AG09309 (cell line): ENCODE results near the gene MBTPS1.

ENCODE experiments used
- DNase-seq: peaks from one replicate; pipeline ENCODE4 v3.0.0-alpha.2; 2010; ENCODE audit warnings: low read depth
- H3K4me3 ChIP-seq: 2 replicates; pipeline ENCODE4 v1.5.1; 2011; ENCODE audit warnings: mild to moderate bottlenecking, low read depth, low read length, moderate library complexity; ENCODE audit not compliant: control insufficient read depth
- TF ChIP-seq, protein P1 (sequence below): IDR thresholded peaks from 2 replicates; pipeline ENCODE4 v1.5.1; 2011; ENCODE audit warnings: mild to moderate bottlenecking, low read depth, low read length, inconsistent platforms; ENCODE audit not compliant: insufficient read depth, control insufficient read depth; ENCODE audit errors: missing control alignments

MBTPS1 gene

DNA sequence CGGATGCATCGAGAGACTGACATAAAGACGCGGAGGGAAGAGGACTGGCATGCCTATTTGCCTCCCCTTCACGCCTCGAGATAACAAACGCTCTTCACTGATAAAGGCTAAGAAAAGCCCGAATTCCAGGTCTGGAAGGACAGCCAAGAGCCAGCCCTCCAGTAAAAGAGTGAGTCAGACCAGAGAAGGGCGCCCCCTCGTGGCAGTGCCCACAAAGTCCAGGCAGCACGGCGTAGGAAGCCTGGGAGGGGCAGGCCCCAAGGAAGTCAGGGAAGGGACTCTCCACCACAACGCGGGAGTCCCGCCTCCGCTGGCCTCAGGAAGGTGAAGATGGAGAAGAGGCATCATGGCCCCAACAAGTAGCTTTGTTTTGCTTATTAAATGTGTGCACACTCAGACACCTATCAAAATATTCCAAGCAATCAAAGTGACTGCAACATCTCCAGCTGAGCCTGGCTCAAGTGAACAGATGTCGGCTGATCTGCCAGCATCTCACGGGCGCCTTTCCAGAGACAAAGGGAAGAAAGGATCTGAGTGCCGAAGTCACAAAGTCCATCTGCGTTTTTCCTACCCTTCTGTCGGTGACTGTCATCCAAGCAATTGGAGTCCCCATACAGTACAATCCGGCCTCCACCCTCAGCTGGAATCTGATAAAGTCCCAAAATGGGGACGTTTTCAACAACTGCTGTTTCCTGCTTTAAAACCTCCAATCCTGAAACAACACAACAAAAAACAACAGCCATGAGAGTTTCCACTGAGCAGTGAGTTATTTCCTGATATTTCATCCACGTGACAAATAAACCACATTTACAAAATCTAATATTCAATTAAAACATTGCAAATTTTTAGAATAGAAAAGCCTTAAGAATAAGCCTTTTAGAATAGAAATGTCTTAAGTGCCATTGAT lies 53.8 kb downstream of the MBTPS1 start:
- H3K4me3 ChIP-seq, result no peak overlapping the region
- TF ChIP-seq, protein P1, sequence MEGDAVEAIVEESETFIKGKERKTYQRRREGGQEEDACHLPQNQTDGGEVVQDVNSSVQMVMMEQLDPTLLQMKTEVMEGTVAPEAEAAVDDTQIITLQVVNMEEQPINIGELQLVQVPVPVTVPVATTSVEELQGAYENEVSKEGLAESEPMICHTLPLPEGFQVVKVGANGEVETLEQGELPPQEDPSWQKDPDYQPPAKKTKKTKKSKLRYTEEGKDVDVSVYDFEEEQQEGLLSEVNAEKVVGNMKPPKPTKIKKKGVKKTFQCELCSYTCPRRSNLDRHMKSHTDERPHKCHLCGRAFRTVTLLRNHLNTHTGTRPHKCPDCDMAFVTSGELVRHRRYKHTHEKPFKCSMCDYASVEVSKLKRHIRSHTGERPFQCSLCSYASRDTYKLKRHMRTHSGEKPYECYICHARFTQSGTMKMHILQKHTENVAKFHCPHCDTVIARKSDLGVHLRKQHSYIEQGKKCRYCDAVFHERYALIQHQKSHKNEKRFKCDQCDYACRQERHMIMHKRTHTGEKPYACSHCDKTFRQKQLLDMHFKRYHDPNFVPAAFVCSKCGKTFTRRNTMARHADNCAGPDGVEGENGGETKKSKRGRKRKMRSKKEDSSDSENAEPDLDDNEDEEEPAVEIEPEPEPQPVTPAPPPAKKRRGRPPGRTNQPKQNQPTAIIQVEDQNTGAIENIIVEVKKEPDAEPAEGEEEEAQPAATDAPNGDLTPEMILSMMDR, result peak; percentile 91
- DNase-seq, result peak; percentile 23

DNA sequence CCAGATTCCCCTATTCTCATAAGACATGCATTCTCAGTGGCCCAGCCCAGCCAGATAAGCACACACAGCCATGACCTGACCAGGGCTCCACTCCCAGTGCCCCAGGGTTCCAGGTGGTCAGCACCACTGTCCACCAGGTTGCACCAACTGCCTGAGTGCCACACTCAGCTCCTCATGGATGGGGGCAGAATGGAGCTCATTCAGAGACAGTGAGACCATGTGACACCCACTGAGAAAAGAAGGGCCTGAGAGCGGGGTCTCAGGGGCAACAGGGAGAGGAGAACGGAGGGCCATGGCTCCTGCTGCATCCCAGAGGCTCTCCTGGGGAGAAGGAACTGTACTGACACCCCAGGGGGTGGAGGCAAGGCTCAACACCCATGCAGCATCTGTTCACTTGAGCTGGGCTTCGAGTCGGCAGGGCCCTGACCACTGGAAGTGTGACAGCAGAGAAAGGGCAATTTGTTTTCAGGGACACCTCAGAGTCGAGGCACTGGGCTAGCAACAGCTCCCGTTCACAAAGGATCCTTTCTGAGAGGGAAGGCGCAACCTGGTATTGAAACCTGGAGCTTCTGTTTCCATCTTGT lies 55.4 kb downstream of the MBTPS1 start:
- DNase-seq, result no peak
- no peak overlapping the region for H3K4me3 ChIP-seq

DNA sequence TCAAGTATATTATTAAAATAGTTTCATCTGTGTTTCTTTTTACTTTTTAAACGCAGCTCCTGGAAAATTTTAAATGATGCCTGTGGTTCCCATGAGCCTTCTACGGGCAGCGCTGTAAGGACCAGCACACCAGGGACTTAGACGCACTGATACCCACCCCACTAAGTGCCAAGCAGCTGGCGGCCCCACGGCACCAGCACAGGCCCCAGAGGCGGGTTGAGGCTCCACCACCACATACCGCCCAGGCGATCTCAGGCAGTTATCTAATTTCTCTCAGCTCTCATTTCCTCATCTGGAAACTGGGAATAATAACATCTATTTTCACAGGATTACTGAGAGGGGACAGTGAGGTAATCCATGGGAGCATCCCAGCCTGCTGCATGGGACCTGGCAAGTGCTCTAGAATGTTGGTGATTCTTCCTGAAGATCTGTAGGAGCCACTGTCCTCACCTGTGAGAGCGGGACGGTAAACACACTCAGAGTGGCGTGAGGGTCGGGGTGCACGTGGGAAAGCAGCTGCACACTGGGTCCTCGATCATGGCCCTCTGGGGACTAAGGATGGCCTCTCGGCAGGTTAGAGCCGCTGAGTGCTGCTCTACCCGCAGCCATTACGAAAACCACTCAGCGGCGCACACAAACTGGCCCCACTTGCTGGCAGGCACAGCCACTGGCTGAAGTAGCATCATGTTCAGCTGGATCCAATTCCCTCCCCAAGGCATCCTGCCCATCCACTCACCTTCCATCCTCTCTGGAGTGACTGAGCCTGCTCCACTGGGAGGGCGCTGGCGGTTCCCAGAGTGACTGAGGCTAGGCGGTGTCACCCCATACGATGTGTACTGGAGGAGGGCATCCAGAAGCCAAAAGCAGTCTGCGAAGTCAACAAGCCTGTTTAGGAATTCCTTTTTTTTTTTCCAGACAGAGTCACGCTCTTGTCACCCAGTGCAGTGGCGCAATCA lies 56.5 kb downstream of the MBTPS1 start:
- DNase-seq, result no peak
- no peak overlapping the region for H3K4me3 ChIP-seq
- TF ChIP-seq, protein P1, result no peak

More for the DNA sequence above, 55.4 kb downstream of the MBTPS1 start:
- TF ChIP-seq, protein P1, result no peak

DNA sequence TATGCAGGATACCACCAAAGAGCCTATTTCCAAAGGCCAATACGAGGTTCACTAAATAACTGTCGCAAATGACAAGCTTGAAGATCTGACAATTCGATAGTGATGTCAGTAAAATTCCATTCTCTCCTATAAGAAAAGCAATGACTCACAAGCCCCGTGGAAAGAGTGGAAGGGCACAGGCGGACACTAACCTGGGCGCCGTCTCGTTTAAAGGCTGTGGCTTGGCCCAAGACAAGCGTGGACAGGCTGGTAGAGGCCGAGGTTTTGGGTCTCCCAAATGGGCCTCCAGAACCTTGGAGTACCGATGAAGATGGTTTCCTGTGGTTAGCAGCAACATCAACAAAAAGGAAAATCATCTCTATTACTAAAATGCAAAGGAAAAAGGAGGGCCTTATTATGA lies 57.6 kb downstream of the MBTPS1 start:
- no peak overlapping the region for H3K4me3 ChIP-seq
- DNase-seq, result no peak
- TF ChIP-seq, protein P1, result no peak

DNA sequence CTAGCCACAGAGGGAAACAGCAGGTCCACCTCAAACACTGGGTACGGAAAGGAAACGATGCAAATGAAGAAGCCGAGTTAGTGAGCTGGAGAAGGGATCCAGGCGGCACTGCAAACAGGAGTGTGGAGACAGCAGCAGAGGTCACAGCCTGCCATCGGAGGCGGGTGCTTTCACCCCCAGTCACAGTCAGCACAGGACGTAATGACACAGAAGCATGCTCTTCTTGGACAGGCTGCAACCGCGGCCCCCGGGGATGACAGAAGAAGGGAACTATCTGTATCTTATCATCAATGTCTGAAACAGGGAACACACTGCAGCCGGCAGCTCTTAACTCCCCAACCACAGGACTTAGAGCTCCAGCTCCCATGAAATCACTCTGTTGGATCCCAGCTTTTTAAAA lies 58.1 kb downstream of the MBTPS1 start:
- TF ChIP-seq, protein P1, result no peak
- DNase-seq, result no peak
- no peak overlapping the region for H3K4me3 ChIP-seq

DNA sequence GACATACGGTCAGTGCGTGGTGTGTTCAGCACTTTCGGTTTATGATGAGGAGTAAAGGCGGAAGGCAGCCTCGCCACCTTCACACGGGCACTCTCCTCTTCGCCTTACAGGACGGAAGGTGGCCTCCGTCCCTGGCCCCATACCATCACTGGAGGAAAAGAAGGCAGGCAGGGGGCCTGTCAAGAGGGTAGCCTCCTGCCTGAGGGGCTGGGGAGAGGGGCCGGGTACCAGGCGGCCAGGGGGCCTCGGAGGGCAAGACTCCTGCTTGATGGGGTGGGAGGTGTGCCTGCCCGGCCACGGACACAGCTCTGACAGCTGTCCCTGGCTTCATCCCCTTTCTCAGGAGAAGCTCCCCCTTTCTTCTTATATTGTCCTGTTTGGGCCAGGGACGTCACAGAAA lies 58.5 kb downstream of the MBTPS1 start:
- no peak overlapping the region for H3K4me3 ChIP-seq
- TF ChIP-seq, protein P1, result no peak
- DNase-seq, result no peak
